ENCODE data around the gene MLKL.

DNA sequence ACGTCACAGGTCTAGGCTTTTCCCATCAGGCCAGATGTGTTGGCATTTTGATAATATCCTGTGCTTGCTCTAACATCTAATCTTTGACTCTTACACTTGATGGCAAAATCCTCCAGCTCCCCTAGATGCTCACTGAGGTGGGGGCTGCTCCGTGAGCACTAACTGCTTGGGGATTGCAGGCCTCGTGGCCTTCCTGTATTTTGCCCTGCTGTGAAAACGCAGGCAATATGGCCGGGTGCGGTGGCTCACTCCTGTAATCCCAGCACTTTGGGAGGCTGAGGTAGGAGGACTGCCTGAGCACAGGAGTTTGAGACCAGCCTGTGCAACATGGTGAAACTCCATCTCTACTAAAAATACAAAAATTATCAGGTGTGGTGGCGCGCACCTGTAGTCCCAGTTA lies 9.7 kb upstream of the MLKL start:
- TF ChIP-seq, protein P1, sequence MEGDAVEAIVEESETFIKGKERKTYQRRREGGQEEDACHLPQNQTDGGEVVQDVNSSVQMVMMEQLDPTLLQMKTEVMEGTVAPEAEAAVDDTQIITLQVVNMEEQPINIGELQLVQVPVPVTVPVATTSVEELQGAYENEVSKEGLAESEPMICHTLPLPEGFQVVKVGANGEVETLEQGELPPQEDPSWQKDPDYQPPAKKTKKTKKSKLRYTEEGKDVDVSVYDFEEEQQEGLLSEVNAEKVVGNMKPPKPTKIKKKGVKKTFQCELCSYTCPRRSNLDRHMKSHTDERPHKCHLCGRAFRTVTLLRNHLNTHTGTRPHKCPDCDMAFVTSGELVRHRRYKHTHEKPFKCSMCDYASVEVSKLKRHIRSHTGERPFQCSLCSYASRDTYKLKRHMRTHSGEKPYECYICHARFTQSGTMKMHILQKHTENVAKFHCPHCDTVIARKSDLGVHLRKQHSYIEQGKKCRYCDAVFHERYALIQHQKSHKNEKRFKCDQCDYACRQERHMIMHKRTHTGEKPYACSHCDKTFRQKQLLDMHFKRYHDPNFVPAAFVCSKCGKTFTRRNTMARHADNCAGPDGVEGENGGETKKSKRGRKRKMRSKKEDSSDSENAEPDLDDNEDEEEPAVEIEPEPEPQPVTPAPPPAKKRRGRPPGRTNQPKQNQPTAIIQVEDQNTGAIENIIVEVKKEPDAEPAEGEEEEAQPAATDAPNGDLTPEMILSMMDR (IDR thresholded peaks at IDR 0.05), result no peak
- no peak for TF ChIP-seq POLR2AphosphoS5 (IDR thresholded peaks at IDR 0.05)

Measured in prostate gland (tissue), 2 donors.